HCT116 (cell line): ENCODE data around the gene CLCN1. TPM values are rescaled to one million over a fixed set of nuclear protein-coding genes. Genes with fewer than 3 reads are reported as not detected.

Source experiments
- ATAC-seq: fragments of 200-7000 bp; cut with Tn5 transposase; 2 replicates; pipeline ENCODE4 v1.9.1; 2020; ENCODE audit warnings: mild to moderate bottlenecking, moderate library complexity
- BruUV-seq: library from RNA; stranded (reverse); fragments of 400-500 nt; replicated peaks from 2 replicates; lab custom pipeline; 2021; lab: Mats Ljungman, UMichigan
- CTCF ChIA-PET: fragments of 300-600 bp; sonication (Branson Sonifier 250); formaldehyde crosslinking; loops from one replicate; lab custom pipeline; 2021; ENCODE audit warnings: antibody characterized with exemption; lab: Charles Lee
- POLR2A ChIA-PET: fragments of 300-600, 350-600 bp; sonication (Branson Sonifier 250); formaldehyde crosslinking; loops from one replicate; lab custom pipeline; 2021; ENCODE audit warnings: antibody characterized with exemption; lab: Charles Lee
- RAD21 ChIA-PET, 2 experiments: fragments of 300-600 bp; sonication (Branson Sonifier 250); formaldehyde crosslinking; loops; one replicate each; lab custom pipeline; 2023; ENCODE audit warnings: low total read pairs in 2 of 2; ENCODE audit not compliant: uncharacterized antibody in 2 of 2, unreplicated experiment in 2 of 2, low non-redundant PET in 1 of 2; lab: Charles Lee
- DNase-seq: peaks from one replicate; pipeline ENCODE4 v3.0.0-alpha.2; 2010; ENCODE audit warnings: low read depth, low spot score
- H2AFZ ChIP-seq: fragments of 200-600 bp; shearing (Covaris generic), sonication (generic); 2 replicates; pipeline ENCODE4 v1.6.1; 2017; ENCODE audit warnings: low read depth, mixed run types, mixed read lengths, antibody characterized with exemption, low read length; ENCODE audit not compliant: poor library complexity, severe bottlenecking
- H3K27ac ChIP-seq: 2 replicates; pipeline ENCODE4 v1.5.1; 2012; ENCODE audit warnings: low read depth, low read length
- H3K27me3 ChIP-seq: fragments of 200-600 bp; sonication (generic); 2 replicates; pipeline ENCODE4 v1.6.1; 2016; ENCODE audit warnings: mixed run types, low read length, mixed read lengths; ENCODE audit not compliant: insufficient read depth
- H3K36me3 ChIP-seq, 2 experiments: fragments of 200-500 bp in 1 of 2; fragments of 200-600 bp in 1 of 2; sonication (Bioruptor generic) in 1 of 2; sonication (generic) in 1 of 2; 2 replicates each; pipeline versions ENCODE4 v1.5.1 to v1.6.1; 2014 to 2016; ENCODE audit warnings: low read length in 2 of 2, inconsistent platforms in 1 of 2, mixed read lengths in 1 of 2, mixed run types in 1 of 2; ENCODE audit not compliant: insufficient read depth in 2 of 2, control insufficient read depth in 1 of 2
- H3K4me1 ChIP-seq, 2 experiments: fragments of 200-600 bp in 1 of 2; sonication (generic) in 1 of 2; 2 replicates each; pipeline versions ENCODE4 v1.5.1 to v1.6.1; 2012 to 2017; ENCODE audit warnings: low read length in 2 of 2, inconsistent platforms in 1 of 2, mild to moderate bottlenecking in 1 of 2, mixed read lengths in 1 of 2, mixed run types in 1 of 2, moderate library complexity in 1 of 2; ENCODE audit not compliant: insufficient read depth in 2 of 2, control insufficient read depth in 1 of 2
- H3K4me2 ChIP-seq: fragments of 200-600 bp; sonication (generic); 2 replicates; pipeline ENCODE4 v1.6.1; 2017; ENCODE audit warnings: mixed run types, low read length, mixed read lengths
- H3K4me3 ChIP-seq, 2 experiments: fragments of 200-600 bp in 1 of 2; sonication (generic) in 1 of 2; replicated peaks in 1 of 2; 2 replicates each; pipeline ENCODE4 v1.5.1; 2011 to 2016; ENCODE audit warnings: low read length in 2 of 2, control low read depth in 1 of 2, low read depth in 1 of 2, mild to moderate bottlenecking in 1 of 2, mixed read lengths in 1 of 2, mixed run types in 1 of 2
- H3K79me2 ChIP-seq: fragments of 200-600 bp; sonication (generic); 2 replicates; pipeline ENCODE4 v1.6.1; 2017; ENCODE audit warnings: mild to moderate bottlenecking, mixed run types, low read length, moderate library complexity, mixed read lengths; ENCODE audit not compliant: insufficient read depth
- H3K9ac ChIP-seq: fragments of 200-600 bp; sonication (generic); 2 replicates; pipeline ENCODE4 v1.6.1; 2016; ENCODE audit warnings: low read length, mixed read lengths
- H3K9me2 ChIP-seq: fragments of 200-600 bp; sonication (generic), shearing (Covaris generic); 2 replicates; pipeline ENCODE4 v1.6.1; 2017; ENCODE audit warnings: mixed run types, mild to moderate bottlenecking, moderate library complexity; ENCODE audit not compliant: insufficient read depth
- H3K9me3 ChIP-seq, 2 experiments: fragments of 200-500 bp in 1 of 2; fragments of 200-600 bp in 1 of 2; sonication (Bioruptor generic) in 1 of 2; sonication (generic) in 1 of 2; 2 replicates each; pipeline ENCODE4 v1.6.1; 2014 to 2017; ENCODE audit warnings: low read length in 2 of 2, mixed read lengths in 2 of 2, inconsistent platforms in 1 of 2, low read depth in 1 of 2, mild to moderate bottlenecking in 1 of 2, mixed run types in 1 of 2, moderate library complexity in 1 of 2; ENCODE audit not compliant: control insufficient read depth in 1 of 2, insufficient read depth in 1 of 2
- H4K20me1 ChIP-seq: fragments of 200-600 bp; sonication (generic), shearing (Covaris generic); 2 replicates; pipeline ENCODE4 v1.6.1; 2017; ENCODE audit warnings: mixed run types, mild to moderate bottlenecking, moderate library complexity; ENCODE audit not compliant: insufficient read depth
- ELF1 ChIP-seq: IDR thresholded peaks from 2 replicates; pipeline ENCODE4 v1.6.1; 2012; ENCODE audit warnings: low read depth, borderline replicate concordance
- POLR2AphosphoS5 ChIP-seq: IDR thresholded peaks from 2 replicates; pipeline ENCODE4 v1.6.1; 2011; ENCODE audit warnings: mild to moderate bottlenecking, low read depth, low read length, moderate library complexity
- RAD21 ChIP-seq: IDR thresholded peaks from 2 replicates; pipeline ENCODE4 v1.6.1; 2012; ENCODE audit warnings: low read depth, mild to moderate bottlenecking
- SRF ChIP-seq: IDR thresholded peaks from 2 replicates; pipeline ENCODE4 v1.6.1; 2012; ENCODE audit warnings: low read depth
- YY1 ChIP-seq: IDR thresholded peaks from 2 replicates; pipeline ENCODE4 v1.6.1; 2011; ENCODE audit warnings: low read length, low read depth, moderate library complexity, mild to moderate bottlenecking; ENCODE audit not compliant: insufficient replicate concordance; ENCODE audit errors: extremely low read depth
- ZFX ChIP-seq: fragments of 450-650 bp; IDR thresholded peaks from 2 replicates; pipeline ENCODE4 v1.6.1; 2017
- ZNF274 ChIP-seq: fragments of 200-500 bp; sonication (Bioruptor generic); IDR thresholded peaks from 2 replicates; pipeline ENCODE4 v1.6.1; 2014; ENCODE audit warnings: mild to moderate bottlenecking, low read depth, low read length, inconsistent platforms
- intact Hi-C: fragments of 100-400 bp; cut with micrococcal nuclease; formaldehyde crosslinking; loops from 2 replicates; pipeline ENCODE4 v1.10.0; 2022
- total RNA-seq: library from RNA; stranded (reverse); gene quantifications from one replicate; pipeline ENCODE4 v1.2.1, GENCODE V29; 2021; ENCODE audit not compliant: unreplicated experiment
- TF ChIP-seq, protein P1 (sequence below): IDR thresholded peaks from 2 replicates; pipeline ENCODE4 v1.6.1; 2012
- TF ChIP-seq, protein P2 (sequence below), 3 experiments: fragments of 200-600 bp in 1 of 3; sonication (generic) in 1 of 3; IDR thresholded peaks in 2 of 3; conservative IDR thresholded peaks in 1 of 3; 2 replicates each; pipeline ENCODE4 v1.5.1; 2012 to 2017; ENCODE audit warnings: low read depth in 2 of 3, low read length in 2 of 3, antibody characterized with exemption in 1 of 3, borderline replicate concordance in 1 of 3, control low read depth in 1 of 3, mild to moderate bottlenecking in 1 of 3, mixed read lengths in 1 of 3, mixed run types in 1 of 3, moderate library complexity in 1 of 3; ENCODE audit not compliant: insufficient read depth in 1 of 3

Gene CLCN1
- total RNA-seq, 1 experiment from 2014 or later: 0.47 TPM

DNA sequence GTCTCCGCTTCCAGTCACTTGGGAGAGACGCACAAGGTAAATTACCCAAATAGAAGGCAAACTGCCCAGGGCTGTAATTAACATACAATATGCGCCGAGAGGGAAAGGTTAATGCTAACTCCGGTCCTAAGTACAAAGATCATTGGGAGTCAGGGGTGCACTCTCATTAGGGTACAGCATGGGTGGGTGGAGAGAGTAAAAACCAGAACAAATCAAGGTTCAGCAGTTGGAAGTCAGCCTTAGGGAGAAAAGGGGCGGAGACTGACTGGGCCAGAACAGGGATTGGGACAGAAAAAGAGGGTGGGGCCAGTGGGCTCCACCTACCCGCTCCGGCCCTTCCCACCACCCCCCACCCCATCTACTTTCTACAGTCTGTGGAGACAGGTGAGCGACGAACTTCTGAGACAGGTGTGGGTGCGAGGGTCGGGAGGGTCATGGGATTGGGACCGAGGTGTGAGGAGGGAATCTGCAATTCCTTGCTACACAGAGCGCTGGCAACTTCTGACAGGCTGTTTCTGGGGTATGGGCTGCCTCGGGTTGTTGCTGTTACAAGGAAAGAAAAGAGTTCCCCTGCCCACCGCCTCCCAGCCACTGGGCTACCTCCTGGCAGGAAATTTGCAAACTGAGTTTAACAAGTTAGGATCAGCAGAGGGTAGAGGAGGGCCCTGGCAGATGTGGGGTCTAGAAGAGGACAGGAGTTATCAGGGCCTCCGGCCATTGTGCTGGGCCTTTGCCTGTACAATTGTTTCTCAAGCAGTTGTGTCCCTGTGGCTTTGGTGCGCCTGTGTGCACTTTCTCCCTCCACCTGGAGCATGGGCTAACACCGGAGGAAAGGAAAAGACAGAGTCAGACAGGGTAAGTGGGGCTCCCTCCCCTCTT lies 31.1 kb upstream of the CLCN1 start, which contains the start of gene TMEM139:
Gene TMEM139 (plus strand): TSS at position 368 of the 879 bp plus-strand sequence. CDS start 1,000 bp downstream, outside the sequence.
- peak within 1 kb of the TSS; percentile 46 for H3K9ac ChIP-seq
- peak within 1 kb of the TSS; percentile 86 for H3K4me2 ChIP-seq
- no peaks in the 10 kb centered on the region for H3K27me3 ChIP-seq
- DNase-seq (no peak), ATAC-seq (peak; percentile 51)
- intact Hi-C loops: loop anchor here (2.0 kb wide), 1 partner anchor 20 kb away; no protein-coding TSS in a partner anchor
- H3K4me1 ChIP-seq: peaks cover 26 to 62% of the 10 kb centered on the region in 2 experiments
- peak within 1 kb of the TSS; percentile 51 for H3K27ac ChIP-seq
- H3K9me3 ChIP-seq: no peaks in the 10 kb centered on the region; a peak in 1 of 4 replicates
- CTCF ChIA-PET: no interaction called here
- no TSS peak for BruUV-seq
- peaks cover 16% of the 10 kb centered on the region for H3K79me2 ChIP-seq
- RAD21 ChIA-PET: no interaction called here
- H4K20me1 ChIP-seq: no peaks in the 10 kb centered on the region
- POLR2A ChIA-PET: no interaction called here
- H3K4me3 ChIP-seq: peak within 1 kb of the TSS; percentile 40 to 53
- peak within 1 kb of the TSS; percentile 80 for H2AFZ ChIP-seq
- peaks cover 0 to 4% of the 10 kb centered on the region in 2 experiments; a peak in 1 of 4 replicates for H3K36me3 ChIP-seq
- TF ChIP-seq ZNF274 (no peak), RAD21 (no peak), YY1 (no peak), POLR2AphosphoS5 (peak; percentile 52; the same call in 1 of the 2 replicates), SRF (no peak), ELF1 (no peak), ZFX (peak; percentile 45; the same call in 1 of the 2 replicates)
- TF ChIP-seq, protein P1, sequence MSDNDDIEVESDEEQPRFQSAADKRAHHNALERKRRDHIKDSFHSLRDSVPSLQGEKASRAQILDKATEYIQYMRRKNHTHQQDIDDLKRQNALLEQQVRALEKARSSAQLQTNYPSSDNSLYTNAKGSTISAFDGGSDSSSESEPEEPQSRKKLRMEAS: 0 out of 2 replicates have a peak, but pooled peaks have one; percentile 55
- TF ChIP-seq, protein P2, sequence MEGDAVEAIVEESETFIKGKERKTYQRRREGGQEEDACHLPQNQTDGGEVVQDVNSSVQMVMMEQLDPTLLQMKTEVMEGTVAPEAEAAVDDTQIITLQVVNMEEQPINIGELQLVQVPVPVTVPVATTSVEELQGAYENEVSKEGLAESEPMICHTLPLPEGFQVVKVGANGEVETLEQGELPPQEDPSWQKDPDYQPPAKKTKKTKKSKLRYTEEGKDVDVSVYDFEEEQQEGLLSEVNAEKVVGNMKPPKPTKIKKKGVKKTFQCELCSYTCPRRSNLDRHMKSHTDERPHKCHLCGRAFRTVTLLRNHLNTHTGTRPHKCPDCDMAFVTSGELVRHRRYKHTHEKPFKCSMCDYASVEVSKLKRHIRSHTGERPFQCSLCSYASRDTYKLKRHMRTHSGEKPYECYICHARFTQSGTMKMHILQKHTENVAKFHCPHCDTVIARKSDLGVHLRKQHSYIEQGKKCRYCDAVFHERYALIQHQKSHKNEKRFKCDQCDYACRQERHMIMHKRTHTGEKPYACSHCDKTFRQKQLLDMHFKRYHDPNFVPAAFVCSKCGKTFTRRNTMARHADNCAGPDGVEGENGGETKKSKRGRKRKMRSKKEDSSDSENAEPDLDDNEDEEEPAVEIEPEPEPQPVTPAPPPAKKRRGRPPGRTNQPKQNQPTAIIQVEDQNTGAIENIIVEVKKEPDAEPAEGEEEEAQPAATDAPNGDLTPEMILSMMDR (IDR thresholded peaks at IDR 0.05 in 2 of 3, conservative IDR thresholded peaks at IDR 0.05 in 1 of 3; ENCODE audit: borderline replicate concordance in 1 of 3, insufficient read depth in 1 of 3, low read depth in 2 of 3, low read length in 2 of 3): no peak
- TF ChIP-seq, all 23 proteins: peak for 3
- H3K9me2 ChIP-seq: no peaks in the 10 kb centered on the region
